ENCODE results near the gene GNL1.

GNL1 gene, protein sequence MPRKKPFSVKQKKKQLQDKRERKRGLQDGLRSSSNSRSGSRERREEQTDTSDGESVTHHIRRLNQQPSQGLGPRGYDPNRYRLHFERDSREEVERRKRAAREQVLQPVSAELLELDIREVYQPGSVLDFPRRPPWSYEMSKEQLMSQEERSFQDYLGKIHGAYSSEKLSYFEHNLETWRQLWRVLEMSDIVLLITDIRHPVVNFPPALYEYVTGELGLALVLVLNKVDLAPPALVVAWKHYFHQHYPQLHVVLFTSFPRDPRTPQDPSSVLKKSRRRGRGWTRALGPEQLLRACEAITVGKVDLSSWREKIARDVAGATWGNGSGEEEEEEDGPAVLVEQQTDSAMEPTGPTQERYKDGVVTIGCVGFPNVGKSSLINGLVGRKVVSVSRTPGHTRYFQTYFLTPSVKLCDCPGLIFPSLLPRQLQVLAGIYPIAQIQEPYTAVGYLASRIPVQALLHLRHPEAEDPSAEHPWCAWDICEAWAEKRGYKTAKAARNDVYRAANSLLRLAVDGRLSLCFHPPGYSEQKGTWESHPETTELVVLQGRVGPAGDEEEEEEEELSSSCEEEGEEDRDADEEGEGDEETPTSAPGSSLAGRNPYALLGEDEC

DNA sequence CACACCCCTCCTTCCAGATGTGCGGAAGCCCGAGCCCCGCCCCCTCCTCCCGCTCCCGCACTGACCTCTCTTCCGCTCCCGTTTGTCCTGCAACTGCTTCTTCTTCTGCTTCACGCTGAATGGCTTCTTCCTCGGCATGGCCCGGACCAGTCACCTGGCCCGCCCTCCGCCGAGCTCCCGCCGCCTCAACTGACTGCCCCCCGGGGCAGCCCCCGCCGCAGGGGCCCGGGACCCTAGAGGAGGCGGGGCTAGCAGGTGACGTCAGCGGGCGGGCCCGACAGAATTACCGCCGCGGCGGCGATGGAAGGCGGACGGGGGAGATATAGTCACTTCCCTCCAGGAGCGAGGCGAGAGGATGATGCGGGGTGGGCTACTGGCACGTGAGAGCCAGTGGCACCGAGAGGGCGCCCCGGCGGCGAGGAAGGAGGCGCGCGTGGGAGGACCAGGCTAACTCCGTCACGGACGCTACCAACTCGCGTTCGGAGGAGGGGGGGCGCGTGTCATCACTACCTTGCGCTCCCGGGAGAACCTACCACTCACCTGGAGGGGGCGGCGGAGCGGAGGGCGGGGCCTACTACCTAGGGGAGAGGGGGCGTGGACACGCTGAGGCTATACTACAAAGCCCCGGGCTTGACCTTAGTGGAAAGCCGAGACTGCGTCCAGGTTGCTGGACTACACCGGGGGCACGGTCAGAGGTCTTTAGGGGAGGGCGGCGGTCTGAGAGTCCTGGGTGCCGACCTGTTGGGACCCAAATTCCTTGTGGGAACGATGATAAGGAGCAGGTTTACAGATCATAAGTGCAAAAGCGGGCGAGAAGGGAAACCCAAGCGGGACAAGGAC lies at the start of gene GNL1:
GNL1 (minus strand) TSS at position 424 of the 840 bp plus-strand sequence; CDS start at position 138, 286 bp downstream.
- peak; percentile 99 for DNase-seq (ENCODE audit: low read depth in 2 of 2)

- DNase-seq (ENCODE audit: low read depth in 2 of 2), result no peak
Measured at GRCh38 chr6:30603961-30604360, 47.7 kb upstream of the GNL1 start.

DNA sequence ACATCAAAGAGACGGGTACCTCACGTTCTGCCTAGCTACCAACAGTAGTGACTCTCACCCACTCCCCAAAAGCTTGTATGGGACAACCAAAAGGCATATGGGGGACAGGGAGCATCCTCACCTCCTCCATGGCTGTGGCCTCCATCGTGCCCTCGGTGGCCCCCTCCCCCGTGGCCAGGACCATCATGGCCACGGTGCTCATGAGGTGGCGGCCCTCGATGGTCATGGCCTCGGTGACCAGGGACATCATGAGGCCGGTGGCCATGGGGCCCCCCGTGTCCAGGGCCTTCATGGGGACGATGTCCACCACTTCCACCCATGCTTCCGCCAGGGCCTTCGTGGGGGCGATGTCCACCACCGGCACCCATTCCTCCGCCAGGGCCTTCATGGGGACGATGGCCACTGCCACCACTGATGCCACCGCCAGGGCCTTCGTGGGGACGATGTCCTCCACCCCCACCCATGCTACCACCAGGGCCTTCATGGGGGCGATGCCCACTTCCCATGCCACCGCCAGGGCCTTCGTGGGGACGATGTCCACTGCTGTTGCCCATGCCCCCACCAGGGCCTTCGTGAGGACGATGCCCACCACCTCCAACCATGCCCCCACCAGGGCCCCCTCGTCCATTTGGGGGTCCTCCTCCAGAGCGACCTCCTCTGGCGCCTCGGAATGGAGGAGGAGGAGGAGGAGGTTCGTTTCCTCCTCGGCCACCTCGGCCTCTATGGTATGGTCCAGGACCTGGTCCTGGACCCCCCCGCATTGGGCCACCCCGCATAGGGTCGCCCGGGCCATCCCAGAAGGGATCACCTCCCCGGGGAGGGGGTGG lies 45.7 kb upstream of the GNL1 start:
- DNase-seq (ENCODE audit: low read depth in 2 of 2), result no peak

GRCh38 chr6:30601436-30601814 lies 45.1 kb upstream of the GNL1 start:
- DNase-seq (ENCODE audit: low read depth in 2 of 2), result no peak

DNA sequence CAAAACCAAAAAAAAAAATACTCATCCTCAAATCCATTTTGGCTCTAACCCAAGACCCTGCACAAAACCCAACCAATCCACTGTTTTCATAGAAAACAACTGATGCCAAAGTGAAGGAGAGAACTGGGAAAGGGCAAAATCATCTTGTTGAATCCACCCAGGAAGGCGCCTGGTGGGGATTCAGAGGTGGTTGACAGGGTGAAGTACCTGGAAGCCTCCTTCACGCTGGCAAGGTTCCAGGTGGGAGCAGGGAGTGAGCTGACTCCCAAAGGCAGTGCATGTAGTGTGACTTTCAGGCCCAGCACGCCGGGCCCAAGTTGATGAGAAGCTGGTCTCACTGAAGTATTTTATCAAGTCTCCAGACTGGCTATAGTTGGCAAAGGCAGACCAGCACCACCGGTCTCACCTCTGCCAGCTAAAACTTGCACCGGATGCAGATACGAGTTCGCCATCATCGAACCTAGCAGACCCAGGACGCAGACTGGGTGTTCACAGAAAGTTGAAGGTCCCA lies 44.2 kb upstream of the GNL1 start:
- no peak for DNase-seq (ENCODE audit: low read depth in 2 of 2)

GRCh38 chr6:30599625-30600324 lies 43.5 kb upstream of the GNL1 start:
- no peak for DNase-seq (ENCODE audit: low read depth in 2 of 2)

GRCh38 chr6:30598912-30599624 lies 42.8 kb upstream of the GNL1 start:
- DNase-seq (ENCODE audit: low read depth in 2 of 2), result no peak

DNA sequence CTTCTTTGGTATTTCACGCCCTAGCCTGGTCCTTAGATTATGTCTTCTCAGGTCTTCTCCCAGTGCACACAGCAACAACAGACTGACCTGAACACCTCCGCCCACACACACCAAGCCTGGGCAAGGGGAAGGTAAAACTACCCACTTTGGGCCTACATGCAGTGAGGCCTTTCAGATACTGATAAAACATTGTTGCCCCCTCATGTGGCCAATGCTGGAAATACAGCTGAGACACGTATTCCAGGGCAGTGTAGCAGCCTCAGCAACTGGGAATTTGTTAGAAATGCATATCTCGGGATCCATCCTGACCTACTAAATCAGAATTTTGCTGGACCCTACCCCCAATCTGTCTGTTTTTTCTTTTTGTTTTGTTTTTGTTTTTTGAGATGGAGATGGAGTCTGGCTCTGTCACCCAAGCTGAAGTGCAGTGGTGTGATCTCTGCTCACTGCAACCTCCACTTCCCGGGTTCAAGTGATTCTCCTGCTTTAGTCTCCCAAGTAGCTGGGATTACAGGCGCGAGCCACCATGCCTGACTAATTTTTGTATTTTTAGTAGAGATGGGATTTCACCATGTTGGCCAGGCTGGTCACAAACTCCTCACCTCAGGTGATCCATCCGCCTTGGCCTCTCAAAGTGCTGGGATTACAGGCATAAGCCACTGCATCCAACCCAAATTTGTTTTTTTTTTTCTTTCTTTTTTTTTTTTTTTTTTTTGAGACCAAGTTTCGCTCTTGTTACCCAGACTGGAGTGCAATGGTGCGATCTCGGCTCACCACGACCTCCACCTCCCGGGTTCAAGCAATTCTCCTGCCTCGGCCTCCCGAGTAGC lies 41.2 kb upstream of the GNL1 start:
- peak; percentile 70 to 81 for DNase-seq (ENCODE audit: low read depth in 2 of 2)

- no peak for DNase-seq (ENCODE audit: low read depth in 2 of 2)
Measured at GRCh38 chr6:30592287-30592686, 36.0 kb upstream of the GNL1 start.

GRCh38 chr6:30591008-30591407 lies 34.7 kb upstream of the GNL1 start:
- DNase-seq (ENCODE audit: low read depth in 2 of 2), result no peak

DNA sequence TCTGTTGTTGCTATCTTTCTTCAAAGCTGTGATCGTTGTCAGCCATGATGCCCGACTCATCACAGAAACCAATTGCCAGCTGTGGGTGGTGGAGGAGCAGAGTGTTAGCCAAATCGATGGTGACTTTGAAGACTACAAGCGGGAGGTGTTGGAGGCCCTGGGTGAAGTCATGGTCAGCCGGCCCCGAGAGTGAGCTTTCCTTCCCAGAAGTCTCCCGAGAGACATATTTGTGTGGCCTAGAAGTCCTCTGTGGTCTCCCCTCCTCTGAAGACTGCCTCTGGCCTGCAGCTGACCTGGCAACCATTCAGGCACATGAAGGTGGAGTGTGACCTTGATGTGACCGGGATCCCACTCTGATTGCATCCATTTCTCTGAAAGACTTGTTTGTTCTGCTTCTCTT lies 34.2 kb upstream of the GNL1 start:
- DNase-seq (ENCODE audit: low read depth in 2 of 2), result no peak

DNA sequence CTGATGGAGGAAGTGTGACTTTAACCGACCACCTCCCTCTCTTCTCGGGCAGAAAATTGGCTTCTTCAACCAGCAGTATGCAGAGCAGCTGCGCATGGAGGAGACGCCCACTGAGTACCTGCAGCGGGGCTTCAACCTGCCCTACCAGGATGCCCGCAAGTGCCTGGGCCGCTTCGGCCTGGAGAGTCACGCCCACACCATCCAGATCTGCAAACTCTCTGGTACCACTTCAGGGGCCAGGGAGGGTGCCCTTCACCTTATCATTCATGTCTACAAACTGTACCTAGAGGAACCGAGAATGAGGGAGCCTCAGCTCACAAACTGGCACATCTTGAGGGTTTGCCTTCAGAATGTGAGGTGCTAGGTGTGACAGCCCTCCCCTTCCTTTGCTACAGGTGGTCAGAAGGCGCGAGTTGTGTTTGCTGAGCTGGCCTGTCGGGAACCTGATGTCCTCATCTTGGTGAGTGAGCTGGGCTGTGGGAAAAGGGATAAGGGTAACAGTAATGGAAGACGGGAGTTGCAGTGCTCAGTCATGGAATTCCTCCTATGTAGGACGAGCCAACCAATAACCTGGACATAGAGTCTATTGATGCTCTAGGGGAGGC lies 33.6 kb upstream of the GNL1 start:
- no peak for DNase-seq (ENCODE audit: low read depth in 2 of 2)

GRCh38 chr6:30583921-30584320 lies 27.6 kb upstream of the GNL1 start:
- no peak for DNase-seq (ENCODE audit: low read depth in 2 of 2)

- no peak for DNase-seq (ENCODE audit: low read depth in 2 of 2)
Measured at GRCh38 chr6:30578051-30578450, 21.8 kb upstream of the GNL1 start.

DNA sequence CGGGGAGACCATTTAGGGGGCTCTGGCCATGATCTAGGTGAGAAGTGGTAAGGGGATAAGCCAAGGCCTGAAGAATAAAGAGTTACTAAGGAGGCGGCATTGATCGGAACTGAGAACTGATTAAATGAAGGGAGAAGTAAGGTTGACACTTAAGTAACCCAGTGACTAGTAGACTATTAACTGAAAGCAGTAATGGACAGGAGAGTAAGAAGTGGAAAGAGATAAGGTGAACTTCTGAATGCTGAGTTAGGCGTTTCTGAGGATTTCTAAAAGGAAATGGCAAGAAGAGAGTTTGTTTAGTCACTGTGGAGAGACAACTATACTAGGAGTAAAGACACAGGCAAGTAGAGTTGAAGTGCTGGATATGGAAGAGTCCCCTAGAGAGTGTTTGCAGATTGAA lies 16.8 kb upstream of the GNL1 start:
- no peak for DNase-seq (ENCODE audit: low read depth in 2 of 2)

- DNase-seq (ENCODE audit: low read depth in 2 of 2), result no peak
Measured at GRCh38 chr6:30572148-30572547, 15.9 kb upstream of the GNL1 start.

- no peak for DNase-seq (ENCODE audit: low read depth in 2 of 2)
Measured at GRCh38 chr6:30571762-30572082, 15.4 kb upstream of the GNL1 start.

DNA sequence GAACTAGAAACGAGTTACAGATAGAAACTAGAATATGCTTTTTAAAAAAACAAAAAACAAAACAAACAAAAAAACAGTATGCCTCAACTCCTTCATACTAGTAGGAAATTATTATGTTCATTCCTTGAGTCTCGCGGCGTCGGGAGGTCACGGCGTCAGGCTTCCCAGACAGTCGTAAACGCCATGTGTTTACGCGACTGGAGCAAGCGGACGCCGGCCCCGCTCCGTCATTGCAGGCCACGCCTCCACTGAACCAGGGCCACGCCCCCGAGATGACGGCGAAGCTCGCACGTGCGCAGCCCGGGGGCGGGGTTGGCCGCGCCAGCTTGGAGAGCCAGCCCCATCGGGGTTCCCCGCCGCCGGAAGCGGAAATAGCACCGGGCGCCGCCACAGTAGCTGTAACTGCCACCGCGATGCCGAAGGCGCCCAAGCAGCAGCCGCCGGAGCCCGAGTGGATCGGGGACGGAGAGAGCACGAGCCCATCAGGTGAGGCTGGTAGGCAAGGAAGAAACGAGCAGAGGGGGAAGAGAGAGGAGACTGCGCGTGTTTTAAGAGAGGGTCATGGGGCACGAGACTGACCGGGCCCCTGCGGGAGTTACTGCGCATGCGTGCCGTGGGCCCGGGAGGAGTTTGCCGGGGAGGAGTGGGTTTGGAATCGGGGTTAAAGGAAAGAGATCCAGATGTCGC lies 14.9 kb upstream of the GNL1 start, which contains the start of gene ABCF1:
ABCF1 (plus strand) TSS at position 368 of the 687 bp plus-strand sequence; CDS start at position 414, 46 bp downstream.
- peak; percentile 99 for DNase-seq (ENCODE audit: low read depth in 2 of 2)

Data from activated CD4-positive, alpha-beta T cell treated with anti-CD3 and anti-CD28 coated beads for 24 hours (primary cell).